HepG2 (cell line): ENCODE data around the gene USF1. TPM values are rescaled to one million over a fixed set of nuclear protein-coding genes. Genes with fewer than 3 reads are reported as not detected.

ENCODE experiments used
- ATAC-seq: fragments of 200-7000 bp; cut with Tn5 transposase; 3 replicates; pipeline ENCODE4 v1.9.1; 2020; ENCODE audit warnings: mild to moderate bottlenecking, moderate library complexity
- BruUV-seq: library from RNA; stranded (reverse); fragments of 400-500 nt; replicated peaks from 2 replicates; lab custom pipeline; 2021; lab: Mats Ljungman, UMichigan
- CTCF ChIA-PET: fragments of 300-600 bp; formaldehyde crosslinking; extraction: SDS; loops from one replicate; lab custom pipeline; 2021; ENCODE audit warnings: low total read pairs, inconsistent platforms, low intra/inter-chr PET ratio; lab: Yijun Ruan, JAX
- POLR2A ChIA-PET: fragments of 350-600 bp; sonication (Branson Sonifier 250); formaldehyde crosslinking; loops from one replicate; lab custom pipeline; 2020; ENCODE audit warnings: antibody characterized with exemption, inconsistent platforms; lab: Yijun Ruan, JAX
- DNase-seq: peaks from one replicate; pipeline ENCODE4 v3.0.0-alpha.2; 2015; ENCODE audit warnings: low spot score
- FAIRE-seq: peaks from 3 replicates; lab custom pipeline; 2011; peaks lifted over from hg19 to GRCh38; lab: Jason Lieb, UNC
- H2AFZ ChIP-seq: one replicate; pipeline ENCODE4 v1.6.1; 2011; ENCODE audit warnings: low read length, inconsistent platforms
- H3K27ac ChIP-seq: fragments of 300-600 bp; 3 replicates; pipeline ENCODE4 v1.8.0; 2011; ENCODE audit warnings: mixed run types, mild to moderate bottlenecking, mixed read lengths, low read length, inconsistent platforms; ENCODE audit not compliant: insufficient read depth; ENCODE audit errors: extremely low read length
- H3K27me3 ChIP-seq, 2 experiments: fragments of 200-600 bp in 1 of 2; 2 replicates in 1 of 2; 3 replicates in 1 of 2; pipeline versions ENCODE4 v1.6.0 to v1.8.0; 2011; ENCODE audit warnings: low read length in 2 of 2, mild to moderate bottlenecking in 2 of 2, moderate library complexity in 2 of 2, inconsistent platforms in 1 of 2; ENCODE audit not compliant: insufficient read depth in 2 of 2, control insufficient read depth in 1 of 2
- H3K36me3 ChIP-seq, 2 experiments: fragments of 200-600 bp in 1 of 2; replicated peaks in 1 of 2; 2 replicates in 1 of 2; 3 replicates in 1 of 2; pipeline versions ENCODE4 v1.5.1 to v1.8.0; 2011; ENCODE audit warnings: low read length in 2 of 2, inconsistent platforms in 1 of 2; ENCODE audit not compliant: insufficient read depth in 2 of 2, control insufficient read depth in 1 of 2
- H3K4me1 ChIP-seq: 2 replicates; pipeline ENCODE4 v1.5.1; 2012; ENCODE audit warnings: low read length, inconsistent platforms; ENCODE audit not compliant: insufficient read depth
- H3K4me2 ChIP-seq: 2 replicates; pipeline ENCODE4 v1.6.0; 2011; ENCODE audit warnings: low read depth, low read length, inconsistent platforms
- H3K4me3 ChIP-seq, 3 experiments: fragments of 200-600 bp in 1 of 3; sonication (generic), shearing (Covaris generic) in 1 of 3; replicated peaks in 1 of 3; 2 replicates each; pipeline ENCODE4 v1.5.1; 2011 to 2016; ENCODE audit warnings: low read length in 3 of 3, inconsistent platforms in 2 of 3, low read depth in 2 of 3, mild to moderate bottlenecking in 2 of 3, control low read depth in 1 of 3, mixed read lengths in 1 of 3; ENCODE audit not compliant: insufficient read depth in 1 of 3
- H3K79me2 ChIP-seq: one replicate; pipeline ENCODE4 v1.6.1; 2011; ENCODE audit warnings: low read length, inconsistent platforms; ENCODE audit not compliant: insufficient read depth
- H3K9ac ChIP-seq: 2 replicates; pipeline ENCODE4 v1.6.0; 2011; ENCODE audit warnings: mild to moderate bottlenecking, low read depth, low read length, inconsistent platforms; ENCODE audit not compliant: insufficient read depth
- H3K9me3 ChIP-seq: 2 replicates; pipeline ENCODE4 v1.5.1; 2012; ENCODE audit warnings: mild to moderate bottlenecking, low read length
- H4K20me1 ChIP-seq: 2 replicates; pipeline ENCODE4 v1.6.0; 2011; ENCODE audit warnings: inconsistent platforms, mild to moderate bottlenecking, low read length, moderate library complexity; ENCODE audit not compliant: insufficient read depth
- MIER2 ChIP-seq: IDR thresholded peaks from 2 replicates; pipeline ENCODE4 v1.6.1; 2016; ENCODE audit warnings: missing biosample characterization, missing genetic modification reagents
- NR2F1 ChIP-seq, 2 experiments: fragments of 450-650 bp in 1 of 2; formaldehyde crosslinking in 1 of 2; IDR thresholded peaks; 2 replicates each; pipeline versions ENCODE4 v1.5.0 to v1.6.1; 2016 to 2020; ENCODE audit warnings: mild to moderate bottlenecking in 1 of 2, missing compliant biosample characterization in 1 of 2, missing genetic modification reagents in 1 of 2, moderate library complexity in 1 of 2
- RBM22 ChIP-seq: fragments of 200-400 bp; formaldehyde crosslinking; optimal IDR thresholded peaks from 2 replicates; pipeline ENCODE3; 2017; ENCODE audit warnings: mild to moderate bottlenecking, low read length, moderate library complexity
- REST ChIP-seq, 2 experiments: IDR thresholded peaks; 2 replicates each; pipeline ENCODE4 v1.6.1; 2011 to 2012; ENCODE audit warnings: low read length in 2 of 2, borderline replicate concordance in 1 of 2, low read depth in 1 of 2, mild to moderate bottlenecking in 1 of 2, moderate library complexity in 1 of 2
- ZC3H4 ChIP-seq: sonication (generic); formaldehyde crosslinking; IDR thresholded peaks from 2 replicates; pipeline ENCODE4 v1.4.0; 2020; ENCODE audit warnings: missing genetic modification reagents, borderline replicate concordance
- ZNF207 ChIP-seq: fragments of 450-650 bp; IDR thresholded peaks from 2 replicates; pipeline ENCODE4 v1.6.1; 2016; ENCODE audit warnings: antibody characterized with exemption, borderline replicate concordance
- ZNF878 ChIP-seq: sonication (generic); formaldehyde crosslinking; IDR thresholded peaks from 2 replicates; pipeline ENCODE4 v1.8.1; 2023; ENCODE audit warnings: mild to moderate bottlenecking, missing genetic modification reagents, moderate library complexity
- WGBS: methylation state at CpG from one replicate; pipeline ENCODE4 v1.1.6; 2017; ENCODE audit warnings: low lambda C conversion rate; 5-methylcytosine and 5-hydroxymethylcytosine counted together
- in situ Hi-C: cut with HindIII; loops from 2 replicates; pipeline ENCODE4 v1.10.0; 2017; ENCODE audit warnings: low pct_unique_long_range_greater_than_20kb; ENCODE audit not compliant: extremely low pct_ligation_motif_present
- intact Hi-C: fragments of 100-400 bp; cut with micrococcal nuclease; formaldehyde crosslinking; loops from one replicate; pipeline ENCODE4 v1.10.0; 2022; ENCODE audit not compliant: unreplicated experiment
- polyA plus RNA-seq, 8 experiments: library from polyadenylated mRNA; depleted of rRNA in 3 of 8; stranded (reverse) in 7 of 8; unstranded in 1 of 8; fragments of >200 nt; fragmentation: Illumina TruSeq in 4 of 8; extraction: Trizol in 4 of 8; gene quantifications; 2 replicates each; pipeline versions ENCODE4 v1.2.1 to v1.2.3, GENCODE V29; 2011 to 2016; ENCODE audit warnings: low read depth in 4 of 8, missing spikeins in 1 of 8, mixed read lengths in 1 of 8; ENCODE audit not compliant: insufficient read depth in 1 of 8
- total RNA-seq, 5 experiments: library from RNA; depleted of rRNA; stranded (reverse); fragments of >200 nt; fragmentation: Illumina TruSeq; extraction: Trizol; gene quantifications; 2 replicates each; pipeline ENCODE4 v1.2.3, GENCODE V29; 2016; ENCODE audit warnings: low read depth in 1 of 5

USF1 gene
- total and polyA plus RNA-seq, 2 of the 13 experiments (the other 11 are each of a cell fraction or from before 2014, with no cell fraction given), result 26.9 to 39.4 TPM

- BruUV-seq, result no TSS peak
- Histone ChIP-seq H3K4me1 (peaks cover 6% of the 10 kb centered on the region), H3K9me3 (no peaks in the 10 kb centered on the region), H4K20me1 (no peaks in the 10 kb centered on the region)
- 98% methylated on average over 11 of the region's 11 CpGs for WGBS
- no peak for TF ChIP-seq ZNF207
- no peak for TF ChIP-seq NR2F1 (CRISPR knock-in tag; IDR thresholded peaks at IDR 0.05)
- no peak for TF ChIP-seq RBM22
- no peak for TF ChIP-seq ZNF878
- TF ChIP-seq ZC3H4 (CRISPR knock-in tag), result no peak
- no peak for TF ChIP-seq MIER2 (CRISPR knock-in tag)
- TF ChIP-seq REST (IDR thresholded peaks at IDR 0.05; ENCODE audit: borderline replicate concordance in 1 of 2, low read depth in 1 of 2, low read length in 2 of 2), result no peak
- TF ChIP-seq, all 625 proteins: peak for 0
- no peak overlapping the region for H3K9ac ChIP-seq
- DNase-seq (no peak), FAIRE-seq (no peak), ATAC-seq (no peak)
- H3K27ac ChIP-seq, result no peak overlapping the region
- CTCF ChIA-PET, result no interaction called here
- H2AFZ ChIP-seq, result no peak overlapping the region
- H3K4me3 ChIP-seq, result no peak overlapping the region
- in situ Hi-C loops, result no loop called here
- POLR2A ChIA-PET, result no interaction called here
- no peaks in the 10 kb centered on the region for H3K27me3 ChIP-seq
- intact Hi-C loops, result no loop called here
- H3K36me3 ChIP-seq, result peaks cover 21 to 37% of the 10 kb centered on the region in 2 experiments; a peak in 4 of 5 replicates
- H3K79me2 ChIP-seq, result peaks cover 6% of the 10 kb centered on the region
- no peak overlapping the region for H3K4me2 ChIP-seq
Measured at GRCh38 chr1:161000736-161001480, 44.9 kb downstream of the USF1 start.
